HG02623 (cell line): Measurements from ENCODE around the gene SYVN1.

Experiments
- ATAC-seq: cut with Tn5 transposase; IDR thresholded peaks from one replicate; pipeline ENCODE4 v1.9.1; 2021; ENCODE audit warnings: moderate library complexity; ENCODE audit not compliant: unreplicated experiment

The SYVN1 gene

DNA sequence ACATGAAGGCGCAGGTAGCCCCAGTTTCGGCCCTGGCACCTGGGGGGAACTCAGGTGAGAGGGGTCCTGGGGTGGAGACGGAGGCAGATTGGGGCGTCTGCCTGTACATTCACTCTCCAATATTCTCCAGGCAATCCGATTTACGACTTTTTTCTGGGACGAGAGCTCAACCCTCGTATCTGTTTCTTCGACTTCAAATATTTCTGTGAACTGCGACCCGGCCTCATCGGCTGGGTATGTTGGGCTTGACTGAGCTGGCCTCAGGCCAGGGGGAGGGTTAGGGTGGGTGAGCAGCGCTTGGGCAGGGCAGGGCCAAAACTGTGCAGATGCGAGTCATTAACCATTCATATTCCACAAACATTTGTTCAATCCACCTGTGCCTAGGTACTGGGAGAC is 21.0 kb downstream of the SYVN1 start:
- no peak for ATAC-seq

DNA sequence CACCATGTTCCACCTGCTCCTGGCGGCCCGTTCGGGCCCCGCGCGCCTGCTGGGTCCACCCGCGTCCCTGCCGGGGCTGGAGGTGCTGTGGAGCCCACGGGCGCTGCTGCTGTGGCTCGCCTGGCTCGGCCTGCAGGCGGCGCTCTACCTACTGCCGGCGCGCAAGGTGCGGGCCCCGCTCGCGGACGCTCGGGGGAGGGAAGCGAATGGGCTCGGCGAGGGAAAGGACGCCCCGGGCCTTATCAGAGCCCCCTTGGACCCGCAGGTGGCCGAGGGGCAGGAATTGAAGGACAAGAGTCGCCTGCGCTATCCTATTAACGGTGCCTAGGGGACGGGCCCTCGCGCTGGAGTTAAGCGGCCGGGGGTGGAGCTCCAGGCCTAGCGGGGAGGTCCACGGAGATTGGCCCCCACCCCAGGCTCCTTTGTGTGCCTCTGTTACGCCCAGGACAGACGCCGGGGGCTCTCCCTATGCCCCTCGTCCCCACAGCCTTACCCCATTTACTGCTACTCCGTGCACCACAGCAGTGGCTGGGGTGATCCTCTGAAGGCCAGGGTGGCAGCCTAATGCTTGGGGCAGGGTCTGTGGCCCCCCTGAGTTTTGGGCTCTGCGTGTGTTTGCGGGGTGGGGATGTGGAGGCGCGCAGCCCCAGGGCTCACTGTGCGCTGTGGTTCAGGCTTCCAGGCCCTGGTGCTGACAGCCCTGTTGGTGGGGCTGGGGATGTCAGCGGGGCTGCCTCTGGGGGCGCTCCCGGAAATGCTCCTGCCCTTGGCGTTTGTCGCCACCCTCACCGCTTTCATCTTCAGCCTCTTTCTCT is 21.6 kb downstream of the SYVN1 start:
- peak; percentile 29 for ATAC-seq

DNA sequence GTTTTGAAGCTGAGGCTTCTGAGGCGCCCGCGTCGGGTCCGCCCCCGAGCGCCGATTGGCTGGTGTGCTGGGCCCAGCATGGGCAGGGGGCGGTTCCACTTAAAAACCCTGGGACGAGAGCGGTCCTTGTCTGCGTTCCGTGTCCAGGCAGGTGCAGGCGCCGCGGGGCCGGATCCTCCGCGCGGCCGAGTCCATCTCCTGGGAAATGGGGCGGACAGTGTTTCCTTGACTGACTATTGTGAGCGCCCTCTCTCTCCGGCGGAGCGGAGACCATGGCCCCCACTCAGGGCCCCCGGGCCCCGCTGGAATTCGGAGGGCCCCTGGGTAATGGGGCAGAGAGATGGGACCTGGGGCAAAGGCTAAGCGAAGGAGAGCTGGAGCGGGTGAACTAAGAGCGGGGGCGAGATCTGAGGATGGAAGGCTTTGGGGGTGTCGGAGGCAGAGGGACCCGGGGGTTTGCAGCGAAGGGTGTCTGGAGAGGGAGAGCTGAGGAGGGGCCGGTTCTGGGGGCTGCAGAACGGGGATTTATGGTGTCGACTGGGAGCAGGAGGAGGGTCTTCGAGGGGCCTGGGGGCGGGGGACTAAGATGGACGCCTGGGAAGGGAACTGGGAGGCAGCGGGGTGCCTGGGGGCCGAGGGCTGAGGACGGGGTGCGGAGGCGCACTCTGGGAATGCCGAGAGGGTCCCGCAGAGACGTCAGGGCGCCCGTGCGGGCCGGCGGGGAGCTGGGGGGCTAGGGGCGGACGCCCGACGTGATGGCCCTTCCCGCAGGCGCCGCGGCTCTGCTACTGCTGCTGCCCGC is 22.4 kb downstream of the SYVN1 start, which contains the start of gene TM7SF2:
Gene TM7SF2, plus strand, starts transcription at position 129 of the 802 bp plus-strand sequence. Its CDS starts 144 bp downstream, at position 273.
- peak; percentile 70 for ATAC-seq

DNA sequence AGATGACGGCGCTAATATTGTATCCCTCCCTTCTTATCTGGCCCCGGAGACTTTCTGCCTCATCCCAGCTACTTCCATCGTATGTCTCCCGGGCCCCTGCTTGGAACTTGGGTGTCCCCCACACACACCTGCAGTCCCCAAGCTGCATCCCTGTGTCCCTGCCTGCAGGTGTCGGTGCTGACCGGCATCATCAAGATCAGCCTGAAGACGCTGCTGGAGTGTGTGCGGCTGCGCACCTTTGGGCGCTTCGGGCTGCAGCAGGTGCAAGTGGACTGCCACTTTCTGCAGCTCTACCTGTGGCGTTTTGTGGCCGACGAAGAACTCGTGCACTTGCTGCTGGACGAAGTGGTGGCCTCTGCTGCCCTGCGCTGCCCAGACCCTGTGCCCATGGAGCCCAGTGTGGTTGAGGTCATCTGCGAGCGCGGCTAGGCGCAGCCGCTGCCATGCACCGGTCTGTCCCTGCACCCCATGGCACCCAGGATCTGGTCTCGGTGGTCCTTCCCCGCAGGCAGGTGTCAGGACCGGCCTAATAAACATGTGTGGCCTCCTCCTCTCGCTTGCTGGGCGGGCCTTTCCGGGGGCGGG is 23.1 kb downstream of the SYVN1 start:
- ATAC-seq = no peak

DNA sequence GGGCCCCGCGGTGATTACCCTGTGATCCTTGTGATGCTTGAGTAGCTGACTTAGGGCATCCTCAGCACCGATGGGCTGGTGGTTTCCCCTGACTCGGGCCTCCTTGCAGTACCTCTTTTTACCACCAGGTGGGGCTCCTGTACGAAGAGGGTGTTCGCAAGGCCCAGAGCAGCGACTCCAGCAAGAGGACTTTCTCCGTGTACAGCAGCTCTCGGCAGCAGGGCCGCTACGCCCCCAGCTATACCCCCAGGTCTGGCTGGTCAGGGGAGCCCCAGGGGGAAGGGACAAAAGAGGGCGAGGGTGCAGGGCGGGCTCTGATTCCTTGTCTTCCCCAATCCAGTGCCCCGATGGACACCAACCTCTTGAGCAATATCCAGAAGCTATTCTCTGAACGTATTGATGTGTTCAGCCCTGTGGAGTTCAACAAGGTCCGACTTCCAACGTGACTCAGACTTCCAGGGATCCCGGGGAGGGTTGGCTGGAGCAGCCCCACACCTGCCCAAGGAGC is 23.9 kb downstream of the SYVN1 start:
- ATAC-seq = no peak

DNA sequence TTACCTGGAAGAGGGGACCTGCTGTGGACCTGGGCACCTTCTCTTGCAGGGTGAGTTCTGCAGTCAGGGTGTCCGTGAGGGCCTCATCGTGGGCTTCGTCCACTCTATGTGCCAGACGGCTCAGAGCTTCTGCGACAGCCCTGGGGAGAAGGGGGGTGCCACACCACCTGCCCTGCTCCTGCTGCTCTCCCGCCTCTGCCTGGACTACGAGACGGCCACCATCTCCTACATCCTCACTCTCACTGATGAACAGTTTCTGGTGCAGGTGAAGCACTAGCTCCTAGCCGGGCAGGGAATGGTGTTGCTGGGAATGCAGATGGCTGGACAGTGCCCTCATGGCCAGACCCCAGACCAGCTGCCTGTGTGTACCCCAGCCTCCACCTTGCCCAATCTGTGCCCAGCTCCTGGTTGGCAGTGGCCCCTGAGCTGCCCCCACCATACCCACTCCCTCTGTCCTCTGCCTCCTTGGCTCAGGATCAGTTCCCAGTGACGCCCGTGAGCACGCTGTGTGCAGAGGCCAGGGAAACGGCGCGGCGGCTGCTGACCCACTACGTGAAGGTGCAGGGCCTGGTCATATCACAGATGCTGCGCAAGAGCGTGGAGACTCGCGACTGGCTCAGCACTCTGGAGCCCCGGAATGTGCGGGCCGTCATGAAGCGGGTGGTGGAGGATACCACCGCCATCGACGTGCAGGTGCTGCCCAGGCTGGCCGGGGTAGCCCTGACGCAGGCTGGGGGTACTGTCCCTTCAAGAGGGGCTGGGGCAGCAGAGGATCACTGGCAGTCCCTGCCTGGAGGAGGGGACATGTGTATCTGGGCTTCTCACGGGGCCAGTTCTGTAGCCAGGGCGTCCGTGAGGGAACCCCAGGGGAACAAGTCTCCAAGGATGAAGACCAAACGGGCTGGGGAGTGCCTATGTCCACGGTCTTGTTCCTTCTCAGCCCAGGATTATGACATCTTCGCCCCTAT is 24.8 kb downstream of the SYVN1 start:
- no peak for ATAC-seq

DNA sequence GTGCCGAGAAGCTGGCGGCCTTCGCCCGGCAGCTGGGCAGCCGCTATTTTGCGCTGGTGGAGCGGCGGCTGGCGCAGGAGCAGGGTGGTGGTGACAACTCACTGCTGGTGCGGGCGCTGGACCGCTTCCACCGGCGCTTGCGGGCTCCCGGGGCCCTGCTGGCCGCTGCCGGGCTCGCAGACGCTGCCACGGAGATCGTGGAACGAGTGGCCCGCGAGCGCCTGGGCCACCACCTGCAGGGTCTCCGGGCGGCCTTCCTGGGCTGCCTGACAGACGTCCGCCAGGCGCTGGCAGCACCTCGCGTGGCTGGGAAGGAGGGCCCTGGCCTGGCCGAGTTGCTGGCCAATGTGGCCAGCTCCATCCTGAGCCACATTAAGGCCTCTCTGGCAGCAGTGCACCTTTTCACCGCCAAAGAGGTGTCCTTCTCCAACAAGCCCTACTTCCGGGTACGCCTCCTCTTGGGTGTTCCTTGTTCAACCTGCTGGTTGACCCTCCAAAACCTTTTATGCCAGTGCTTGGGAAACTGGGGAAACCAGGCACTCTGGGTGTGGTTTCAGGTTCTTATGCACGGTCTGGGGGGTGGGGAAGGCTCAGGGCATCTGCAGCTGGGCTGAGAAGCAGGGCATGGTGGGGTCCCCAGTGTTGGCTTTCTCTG is 25.7 kb downstream of the SYVN1 start:
- ATAC-seq = no peak

DNA sequence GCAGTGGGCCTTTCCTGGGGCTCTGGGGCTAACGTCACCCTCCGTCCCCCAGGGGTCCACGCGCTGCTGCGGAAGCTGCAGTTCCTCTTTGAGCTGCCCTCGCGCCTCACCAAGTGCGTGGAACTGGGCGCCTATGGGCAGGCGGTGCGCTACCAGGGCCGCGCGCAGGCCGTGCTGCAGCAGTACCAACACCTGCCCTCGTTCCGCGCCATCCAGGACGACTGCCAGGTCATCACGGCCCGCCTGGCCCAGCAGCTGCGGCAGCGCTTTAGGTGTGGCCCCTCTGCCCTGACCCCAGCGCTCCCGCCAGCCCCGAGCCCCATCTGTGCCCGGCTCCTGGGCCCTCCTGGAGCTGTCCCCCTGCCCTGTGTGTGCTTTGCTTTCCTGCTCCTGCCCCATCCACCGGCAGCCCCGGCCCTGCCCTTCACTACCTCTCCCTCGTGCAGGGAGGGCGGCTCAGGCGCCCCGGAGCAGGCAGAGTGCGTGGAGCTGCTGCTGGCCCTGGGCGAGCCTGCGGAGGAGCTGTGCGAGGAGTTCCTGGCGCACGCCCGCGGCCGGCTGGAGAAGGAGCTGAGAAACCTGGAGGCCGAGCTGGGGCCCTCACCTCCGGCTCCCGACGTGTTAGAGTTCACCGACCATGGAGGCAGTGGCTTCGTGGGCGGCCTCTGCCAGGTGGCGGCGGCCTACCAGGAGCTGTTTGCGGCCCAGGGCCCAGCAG is 26.4 kb downstream of the SYVN1 start:
- no peak for ATAC-seq

DNA sequence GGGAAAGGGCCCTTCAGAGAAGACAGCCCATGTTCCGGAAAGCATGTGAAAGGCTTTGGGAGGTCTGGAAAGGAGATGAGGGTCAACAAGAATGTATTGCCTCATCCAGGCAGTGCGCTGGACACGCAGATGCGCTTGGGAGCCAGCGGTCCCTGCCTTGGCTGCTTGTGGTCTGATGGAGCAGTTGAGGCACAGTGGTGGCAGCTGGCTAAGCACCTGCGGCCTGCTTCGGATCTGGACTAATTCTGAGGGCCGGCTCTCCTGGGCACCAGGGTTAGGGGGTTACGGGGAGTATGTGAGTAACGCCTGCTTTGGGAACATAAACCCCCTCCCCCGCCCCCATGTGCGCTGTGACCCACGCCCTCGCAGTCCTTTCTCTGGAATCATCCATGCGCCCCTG is 27.2 kb downstream of the SYVN1 start:
- no peak for ATAC-seq

DNA sequence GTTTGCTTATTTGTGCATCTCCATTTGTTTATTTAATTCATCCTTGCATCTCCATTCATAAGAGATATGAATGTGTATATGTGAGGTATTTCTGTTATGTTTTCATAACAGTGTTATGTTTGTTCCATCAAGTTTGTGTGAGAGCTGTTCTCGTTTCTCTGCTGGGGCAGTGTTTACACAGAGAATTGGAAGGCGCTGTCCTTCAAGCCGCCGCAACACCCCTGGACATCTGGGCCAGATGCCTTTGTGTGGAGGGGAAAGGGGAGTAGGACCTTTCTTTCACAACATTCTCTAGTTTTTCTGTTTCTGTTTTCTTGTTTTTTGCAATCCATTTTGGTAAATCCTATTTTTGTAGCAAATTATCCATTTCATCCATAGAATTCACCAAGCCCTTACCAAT is 29.7 kb downstream of the SYVN1 start:
- ATAC-seq = no peak

DNA sequence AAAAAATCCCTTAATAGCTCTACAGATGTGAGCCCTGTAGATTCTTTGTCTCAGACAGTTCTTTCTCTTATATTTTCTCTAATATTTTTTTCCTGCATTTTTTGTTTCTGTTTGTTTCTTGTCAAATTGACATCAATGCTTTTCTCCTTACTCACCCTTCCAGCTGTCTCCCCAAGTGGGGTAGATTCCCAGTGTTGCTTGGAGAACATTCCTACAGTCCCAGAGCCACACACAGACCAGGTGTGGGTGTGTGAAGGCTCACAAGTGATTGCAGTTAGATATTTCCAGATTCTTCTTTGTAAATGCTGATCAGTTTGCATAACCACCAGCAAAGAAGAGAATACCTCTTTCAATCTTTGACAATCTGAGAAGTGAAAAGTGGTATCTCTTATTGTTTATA is 30.8 kb downstream of the SYVN1 start:
- no peak for ATAC-seq

DNA sequence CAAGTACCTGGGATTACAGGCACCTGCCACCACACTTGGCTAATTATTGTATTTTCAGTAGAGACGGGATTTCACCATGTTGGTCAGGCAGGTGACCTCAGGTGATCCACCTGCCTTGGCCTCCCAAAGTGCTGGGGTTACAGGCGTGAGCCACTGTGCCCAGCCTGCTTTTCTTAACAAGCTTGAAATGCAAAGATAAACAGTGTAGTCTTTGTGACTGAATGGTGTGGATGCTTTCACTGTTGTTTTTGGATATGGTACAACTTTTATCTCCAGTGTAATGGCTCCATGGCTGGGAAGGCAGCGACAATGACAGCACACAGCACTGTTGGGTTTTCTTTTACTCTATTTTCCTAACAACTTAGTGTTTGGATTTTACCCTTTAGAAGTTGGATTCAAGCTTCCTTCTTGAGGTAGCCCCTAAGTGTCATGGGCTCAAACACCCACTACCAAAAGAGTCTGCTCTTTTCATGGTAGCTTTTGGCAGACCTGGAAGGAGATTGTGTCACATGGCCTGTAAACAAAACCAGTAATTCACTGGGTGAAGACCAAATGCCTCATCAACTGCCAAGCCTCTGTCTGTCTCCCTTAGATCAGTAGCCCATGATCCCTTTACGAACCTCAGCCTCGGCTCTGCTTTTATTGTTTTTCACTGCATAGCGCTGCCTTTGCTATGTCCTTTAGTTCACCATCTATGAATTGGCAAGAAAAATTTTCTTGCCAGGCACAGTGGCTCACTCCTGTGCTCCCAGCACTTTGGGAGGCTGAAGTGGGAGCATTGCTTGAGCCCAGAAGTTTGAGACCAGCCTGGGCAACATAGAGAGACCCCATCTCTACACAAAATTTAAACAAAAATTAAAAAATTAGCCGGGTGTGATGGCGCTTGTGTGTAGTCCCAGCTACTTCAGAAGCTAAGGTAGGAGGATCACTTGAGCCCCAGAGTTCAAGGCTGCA is 31.9 kb downstream of the SYVN1 start:
- ATAC-seq = no peak

DNA sequence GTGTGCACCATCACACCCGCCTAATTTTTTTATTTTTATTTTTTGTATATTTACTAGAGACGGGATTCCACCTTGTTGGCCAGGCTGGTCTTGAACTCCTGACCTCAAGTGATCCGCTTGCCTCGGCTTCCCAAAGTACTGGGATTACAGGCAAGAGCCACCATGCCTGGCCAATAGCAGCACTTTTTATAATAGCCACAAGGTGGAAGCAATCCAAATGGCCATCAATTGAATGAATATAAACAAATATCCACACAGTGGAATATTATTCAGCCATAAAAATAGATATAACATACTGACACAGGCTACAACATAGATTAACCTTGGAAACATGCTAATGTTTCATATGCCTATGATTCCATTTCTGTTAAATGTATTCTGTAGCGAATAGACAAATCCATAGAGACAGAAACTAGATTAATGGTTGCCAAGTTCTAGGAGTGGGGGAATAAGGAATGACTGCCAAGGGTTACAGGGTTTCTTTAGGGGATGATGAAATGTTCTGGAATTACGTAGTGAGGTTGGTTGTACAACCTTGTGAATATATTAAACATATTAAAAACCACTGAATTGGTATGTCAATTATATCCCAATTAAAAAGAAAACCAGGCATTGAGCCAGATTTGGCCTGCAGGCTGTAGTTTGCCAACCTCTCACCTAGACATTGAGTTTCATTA is 33.5 kb downstream of the SYVN1 start:
- no peak for ATAC-seq

DNA sequence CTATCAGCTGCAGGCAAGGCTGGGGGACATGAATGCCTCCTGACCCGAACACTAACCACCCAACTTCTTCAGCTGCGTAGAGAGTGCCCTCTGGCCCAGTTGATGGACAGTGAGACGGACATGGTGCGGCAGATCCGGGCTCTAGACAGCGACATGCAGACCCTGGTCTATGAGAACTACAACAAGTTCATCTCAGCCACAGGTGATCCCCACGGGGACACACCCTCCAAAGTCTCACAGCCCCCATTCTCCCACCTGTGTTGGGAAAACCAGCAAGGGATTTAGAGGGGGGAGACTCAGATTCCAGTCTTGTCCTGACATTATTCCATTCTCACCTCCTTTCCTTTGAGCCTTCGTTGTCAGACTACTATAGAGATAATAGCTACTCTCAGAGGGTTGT is 37.4 kb downstream of the SYVN1 start:
- ATAC-seq = no peak

DNA sequence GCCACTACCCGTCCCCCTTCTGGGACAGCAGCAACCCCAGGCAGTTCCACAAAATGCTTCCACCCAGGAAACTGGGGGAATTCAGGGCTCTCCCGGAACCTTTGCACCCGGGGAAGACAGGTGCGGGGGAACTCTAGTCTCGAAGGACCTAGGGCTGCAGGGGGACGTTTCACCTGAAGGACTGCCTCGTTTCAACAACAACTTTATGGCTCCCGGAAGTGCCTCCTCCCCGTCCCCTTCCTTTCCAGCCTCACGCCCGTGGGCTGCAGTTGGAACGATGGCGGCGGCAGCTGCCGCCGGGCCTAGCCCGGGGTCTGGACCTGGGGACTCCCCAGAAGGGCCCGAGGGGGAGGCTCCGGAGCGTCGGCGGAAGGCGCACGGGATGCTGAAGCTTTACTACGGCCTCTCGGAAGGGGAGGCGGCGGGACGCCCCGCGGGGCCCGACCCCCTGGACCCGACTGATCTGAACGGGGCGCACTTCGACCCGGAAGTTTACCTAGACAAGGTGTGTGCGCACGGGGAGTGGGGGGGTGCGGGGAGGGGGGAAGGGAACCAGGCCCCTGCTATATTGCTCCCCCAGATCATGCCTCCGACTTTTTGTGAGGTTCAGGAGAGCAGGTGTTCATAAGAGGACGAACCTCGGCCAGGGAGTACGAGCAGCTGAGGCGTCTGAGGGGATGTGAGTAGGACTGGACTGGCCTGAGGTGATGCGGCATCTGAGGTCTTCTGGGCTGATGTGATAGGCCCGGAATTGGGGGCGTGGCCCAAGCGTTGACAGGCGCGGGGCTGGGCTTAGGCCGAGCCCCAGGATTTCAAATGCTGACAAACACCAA is 38.1 kb downstream of the SYVN1 start, which contains the start of gene VPS51:
Gene VPS51, plus strand, starts transcription at position 241 of the 833 bp plus-strand sequence. Its CDS starts 37 bp downstream, at position 278.
- ATAC-seq = peak; percentile 71

DNA sequence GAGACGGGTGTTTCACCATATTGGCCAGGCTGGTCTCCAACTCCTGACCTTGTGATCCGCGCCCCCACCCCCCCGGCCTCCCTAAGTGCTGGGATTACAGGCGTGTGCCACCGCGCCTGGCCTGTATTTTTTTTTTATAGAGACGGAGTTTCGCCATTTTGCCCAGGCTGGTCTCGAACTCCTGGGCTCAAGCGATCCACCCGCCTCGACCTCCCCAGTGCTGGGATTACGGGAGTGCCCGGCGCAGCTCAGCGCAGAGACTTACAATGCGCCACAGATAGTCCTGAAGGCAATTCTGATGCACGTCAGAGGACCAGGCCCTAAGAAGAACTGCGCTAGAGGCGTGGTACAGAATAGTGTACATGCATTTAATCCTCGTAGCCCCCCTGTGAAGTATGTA is 38.9 kb downstream of the SYVN1 start:
- ATAC-seq = no peak

DNA sequence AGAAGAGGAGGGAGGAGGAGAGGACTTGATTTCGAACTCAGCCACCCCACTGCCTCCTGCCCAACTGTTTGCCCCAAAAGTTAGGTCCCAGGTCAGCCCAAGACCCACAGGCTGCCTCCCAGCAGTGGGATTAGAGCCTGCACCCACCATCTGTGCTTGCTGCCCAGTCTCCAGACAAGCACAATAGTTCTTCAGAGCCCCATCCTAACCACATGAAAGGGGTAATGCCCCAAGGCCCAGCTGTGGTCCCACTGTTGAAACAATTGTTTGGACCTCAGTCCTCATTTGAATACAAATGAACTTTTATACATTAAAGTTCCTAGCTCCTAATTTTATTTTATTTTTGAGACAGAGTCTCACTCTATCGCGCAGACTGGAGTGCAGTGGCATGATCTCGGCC is 43.7 kb downstream of the SYVN1 start:
- ATAC-seq = no peak
